ENCODE measurements around the gene LMTK3. TPM values are rescaled to one million over a fixed set of nuclear protein-coding genes. Genes with fewer than 3 reads are reported as not detected.
A peak's percentile ranks its signal among the peaks of the same experiment; 100 is the strongest.

Gene LMTK3
- total and polyA plus RNA-seq, 2 experiments from 2014 or later, result 1.3 to 3.7 TPM

DNA sequence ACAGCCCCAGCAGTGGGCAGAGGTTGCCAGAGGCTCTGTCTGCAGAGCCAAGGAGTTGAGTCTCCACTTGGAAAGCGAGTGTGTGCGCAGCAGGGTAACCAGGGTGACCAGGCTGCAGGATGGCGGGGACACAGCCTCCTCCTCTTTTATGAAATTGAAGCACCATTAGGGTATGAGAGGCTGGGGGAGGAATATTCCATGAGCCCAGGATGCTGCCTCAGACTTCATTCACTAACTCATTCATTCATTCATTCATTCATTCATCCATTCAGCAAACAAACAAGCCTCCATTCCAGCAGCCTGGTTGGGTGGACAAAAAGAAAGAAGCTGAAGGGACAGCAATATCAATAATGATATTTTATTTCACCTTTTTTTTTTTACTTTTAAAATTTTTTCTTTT is 6.6 kb upstream of the LMTK3 start:
- TF ChIP-seq, protein P1, sequence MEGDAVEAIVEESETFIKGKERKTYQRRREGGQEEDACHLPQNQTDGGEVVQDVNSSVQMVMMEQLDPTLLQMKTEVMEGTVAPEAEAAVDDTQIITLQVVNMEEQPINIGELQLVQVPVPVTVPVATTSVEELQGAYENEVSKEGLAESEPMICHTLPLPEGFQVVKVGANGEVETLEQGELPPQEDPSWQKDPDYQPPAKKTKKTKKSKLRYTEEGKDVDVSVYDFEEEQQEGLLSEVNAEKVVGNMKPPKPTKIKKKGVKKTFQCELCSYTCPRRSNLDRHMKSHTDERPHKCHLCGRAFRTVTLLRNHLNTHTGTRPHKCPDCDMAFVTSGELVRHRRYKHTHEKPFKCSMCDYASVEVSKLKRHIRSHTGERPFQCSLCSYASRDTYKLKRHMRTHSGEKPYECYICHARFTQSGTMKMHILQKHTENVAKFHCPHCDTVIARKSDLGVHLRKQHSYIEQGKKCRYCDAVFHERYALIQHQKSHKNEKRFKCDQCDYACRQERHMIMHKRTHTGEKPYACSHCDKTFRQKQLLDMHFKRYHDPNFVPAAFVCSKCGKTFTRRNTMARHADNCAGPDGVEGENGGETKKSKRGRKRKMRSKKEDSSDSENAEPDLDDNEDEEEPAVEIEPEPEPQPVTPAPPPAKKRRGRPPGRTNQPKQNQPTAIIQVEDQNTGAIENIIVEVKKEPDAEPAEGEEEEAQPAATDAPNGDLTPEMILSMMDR (IDR thresholded peaks at IDR 0.05; ENCODE audit: poor library complexity), result no peak
- no peak for TF ChIP-seq EZH2 (IDR thresholded peaks at IDR 0.05; ENCODE audit: borderline replicate concordance)
- TF ChIP-seq EZH2phosphoT487 (IDR thresholded peaks at IDR 0.05; ENCODE audit: low read depth, severe bottlenecking, unreplicated experiment), result no peak
- H3K4me2 ChIP-seq, result no peak overlapping the region
- H3K36me3 ChIP-seq (replicated peaks; ENCODE audit: insufficient read depth, low read depth), result no peaks in the 10 kb centered on the region
- no peaks in the 10 kb centered on the region for H3K27me3 ChIP-seq
- H3K9me3 ChIP-seq (ENCODE audit: low read depth), result no peaks in the 10 kb centered on the region
- no peak overlapping the region for H3K4me3 ChIP-seq
- no peaks in the 10 kb centered on the region for H4K20me1 ChIP-seq (ENCODE audit: insufficient read depth, poor library complexity, severe bottlenecking)
- H2AFZ ChIP-seq, result no peak overlapping the region
- H3K79me2 ChIP-seq, result no peaks in the 10 kb centered on the region
- no peak overlapping the region for H3K27ac ChIP-seq
- no peaks in the 10 kb centered on the region for H3K9me2 ChIP-seq (replicated peaks; ENCODE audit: insufficient read depth)
- H3K4me1 ChIP-seq (ENCODE audit: insufficient read depth), result no peaks in the 10 kb centered on the region
- WGBS (ENCODE audit: low lambda C conversion rate, missing lambda C conversion rate), result 83% methylated on average over 3 of the region's 3 CpGs
- no peak for DNase-seq (ENCODE audit: low spot score)

GRCh38 chr19:48516536-48516935 is 4.9 kb upstream of the LMTK3 start:
- no peaks in the 10 kb centered on the region for H3K9me2 ChIP-seq (replicated peaks; ENCODE audit: insufficient read depth)
- TF ChIP-seq, protein P1 (IDR thresholded peaks at IDR 0.05; ENCODE audit: poor library complexity), result no peak
- TF ChIP-seq EZH2phosphoT487 (IDR thresholded peaks at IDR 0.05; ENCODE audit: low read depth, severe bottlenecking, unreplicated experiment) (no peak), EZH2 (IDR thresholded peaks at IDR 0.05; ENCODE audit: borderline replicate concordance) (no peak)
- no peak overlapping the region for H3K4me3 ChIP-seq
- no peak overlapping the region for H3K27ac ChIP-seq
- no peak overlapping the region for H3K4me2 ChIP-seq
- no peaks in the 10 kb centered on the region for H3K36me3 ChIP-seq (replicated peaks; ENCODE audit: insufficient read depth, low read depth)
- H2AFZ ChIP-seq, result no peak overlapping the region
- no peaks in the 10 kb centered on the region for H4K20me1 ChIP-seq (ENCODE audit: insufficient read depth, poor library complexity, severe bottlenecking)
- no peaks in the 10 kb centered on the region for H3K4me1 ChIP-seq (ENCODE audit: insufficient read depth)
- DNase-seq (ENCODE audit: low spot score), result no peak
- H3K9me3 ChIP-seq (ENCODE audit: low read depth), result no peaks in the 10 kb centered on the region
- 84% methylated on average over 8 of the region's 8 CpGs for WGBS (ENCODE audit: low lambda C conversion rate, missing lambda C conversion rate)
- no peaks in the 10 kb centered on the region for H3K79me2 ChIP-seq
- H3K27me3 ChIP-seq, result peaks cover 12% of the 10 kb centered on the region

DNA sequence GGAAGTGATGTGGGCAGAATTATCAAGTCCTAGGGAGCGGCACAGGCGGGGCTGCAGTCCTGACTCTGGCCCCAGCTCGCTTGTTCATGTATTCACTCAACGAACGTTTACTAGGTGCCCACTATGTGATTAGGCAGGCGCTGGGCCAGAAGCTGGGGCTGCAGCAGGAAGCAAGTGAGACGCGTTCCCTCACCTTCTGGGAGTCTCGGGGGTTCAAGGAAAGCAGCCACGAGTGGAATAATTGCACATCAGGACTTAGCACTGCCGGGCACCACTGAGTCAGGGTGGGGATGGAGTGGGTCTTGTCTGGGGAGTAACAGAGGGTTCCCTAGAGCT is 2.5 kb upstream of the LMTK3 start:
- TF ChIP-seq EZH2 (IDR thresholded peaks at IDR 0.05; ENCODE audit: borderline replicate concordance), result no peak
- no peak for TF ChIP-seq EZH2phosphoT487 (IDR thresholded peaks at IDR 0.05; ENCODE audit: low read depth, severe bottlenecking, unreplicated experiment)
- TF ChIP-seq, protein P1 (IDR thresholded peaks at IDR 0.05; ENCODE audit: poor library complexity), result no peak
- Histone ChIP-seq H3K9me2 (replicated peaks; ENCODE audit: insufficient read depth) (no peaks in the 10 kb centered on the region), H3K27me3 (peaks cover 12% of the 10 kb centered on the region), H3K4me3 (no peak overlapping the region), H3K9me3 (ENCODE audit: low read depth) (no peaks in the 10 kb centered on the region), H3K4me2 (peak overlapping the region; percentile 97), H3K27ac (no peak overlapping the region), H3K4me1 (ENCODE audit: insufficient read depth) (no peaks in the 10 kb centered on the region), H3K36me3 (replicated peaks; ENCODE audit: insufficient read depth, low read depth) (no peaks in the 10 kb centered on the region), H4K20me1 (ENCODE audit: insufficient read depth, poor library complexity, severe bottlenecking) (no peaks in the 10 kb centered on the region), H3K79me2 (no peaks in the 10 kb centered on the region), H2AFZ (peak overlapping the region; percentile 98)
- no peak for DNase-seq (ENCODE audit: low spot score)
- 60% methylated on average over 11 of the region's 11 CpGs for WGBS (ENCODE audit: low lambda C conversion rate, missing lambda C conversion rate)

All from hepatocyte (in vitro differentiated cells).